ENCODE measurements around the gene EPN3.

Gene EPN3

GRCh38 chr17:50536683-50537646, 4.4 kb downstream of the EPN3 start:
- DNase-seq = peak; percentile 83 to 97

GRCh38 chr17:50537721-50538548, 5.4 kb downstream of the EPN3 start:
- DNase-seq = no peak

- DNase-seq = no peak
These were observed 6.2 kb downstream of the EPN3 start for GRCh38 chr17:50538549-50539410.

GRCh38 chr17:50539762-50540559, 7.4 kb downstream of the EPN3 start:
- DNase-seq = no peak

GRCh38 chr17:50540560-50541401, 8.2 kb downstream of the EPN3 start:
- DNase-seq = no peak

GRCh38 chr17:50541402-50541715, 8.8 kb downstream of the EPN3 start:
- no peak for DNase-seq

- DNase-seq = peak; percentile 68 to 77
These were observed 9.5 kb downstream of the EPN3 start for GRCh38 chr17:50541716-50542688.

- DNase-seq = no peak
These were observed 10.6 kb downstream of the EPN3 start for GRCh38 chr17:50542795-50543774.

GRCh38 chr17:50544516-50544915, 12.0 kb downstream of the EPN3 start:
- no peak for DNase-seq

- DNase-seq = no peak
These were observed 12.8 kb downstream of the EPN3 start for GRCh38 chr17:50545311-50545710.

- no peak for DNase-seq
These were observed 14.1 kb downstream of the EPN3 start for GRCh38 chr17:50546701-50547034.

- peak; percentile 93 to 95 for DNase-seq
These were observed 14.7 kb downstream of the EPN3 start, which contains the start of gene SPATA20 for GRCh38 chr17:50547035-50547735. Gene SPATA20 (plus strand): TSS chr17:50547174. CDS start chr17:50547209, 35 bp downstream.

GRCh38 chr17:50547736-50548083, 15.2 kb downstream of the EPN3 start:
- DNase-seq = no peak

- no peak for DNase-seq
These were observed 16.3 kb downstream of the EPN3 start for GRCh38 chr17:50548831-50549230.

- no peak for DNase-seq
These were observed 16.9 kb downstream of the EPN3 start for GRCh38 chr17:50549256-50549941.

- DNase-seq = no peak
These were observed 17.4 kb downstream of the EPN3 start for GRCh38 chr17:50549969-50550368.
